Activated T-cell treated with anti-CD3 and anti-CD28 coated beads, Interleukin-2, amount 50 U/mL, for 48 hours (primary cell): ENCODE results near the gene FAM227B.
"Not testable (repeated sequence)": the region's sequence is repeated elsewhere in the genome, so short reads cannot be mapped to it uniquely, and the experiment has no call there.

ENCODE experiments used
- DNase-seq, 2 experiments: peaks; one replicate each; pipeline ENCODE4 v3.0.0-alpha.2; 2020

The FAM227B gene, protein sequence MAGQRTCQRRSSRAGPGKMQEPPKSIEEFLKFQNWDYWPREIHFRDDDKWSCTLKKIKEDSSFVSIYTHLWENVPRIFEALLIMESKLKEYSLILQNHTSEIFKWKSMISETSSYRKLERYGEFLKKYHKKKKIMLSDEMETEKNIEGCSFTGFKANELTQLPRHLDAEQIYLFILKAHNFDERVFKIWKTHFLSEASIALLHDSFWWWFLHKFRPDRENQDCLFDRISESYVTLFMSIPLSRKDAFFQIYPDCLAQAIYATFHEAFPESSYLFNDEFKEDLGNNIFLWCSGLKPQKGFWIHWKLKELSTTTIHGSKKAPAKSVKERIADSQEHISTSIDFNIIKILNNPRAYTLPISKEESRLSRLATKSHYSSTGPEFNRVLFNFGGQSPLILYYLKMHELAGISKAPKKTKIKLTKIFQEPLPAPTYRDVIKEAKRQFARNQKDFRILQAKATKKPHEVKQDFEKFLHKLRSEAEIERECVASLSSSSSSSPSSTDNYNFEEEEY

GRCh38 chr15:49620658-49621368 lies at the start of gene FAM227B, which contains the start of gene DTWD1:
Gene FAM227B (minus strand): TSS chr15:49620818. CDS start chr15:49615171, 5,647 bp downstream.
Gene DTWD1 (plus strand): TSS chr15:49621048. CDS start chr15:49625168, 4,120 bp downstream.
- peak; percentile 91 to 95 for DNase-seq

- no peak for DNase-seq
Observed at GRCh38 chr15:49669288-49669687, 48.7 kb upstream of the FAM227B start.

DNA sequence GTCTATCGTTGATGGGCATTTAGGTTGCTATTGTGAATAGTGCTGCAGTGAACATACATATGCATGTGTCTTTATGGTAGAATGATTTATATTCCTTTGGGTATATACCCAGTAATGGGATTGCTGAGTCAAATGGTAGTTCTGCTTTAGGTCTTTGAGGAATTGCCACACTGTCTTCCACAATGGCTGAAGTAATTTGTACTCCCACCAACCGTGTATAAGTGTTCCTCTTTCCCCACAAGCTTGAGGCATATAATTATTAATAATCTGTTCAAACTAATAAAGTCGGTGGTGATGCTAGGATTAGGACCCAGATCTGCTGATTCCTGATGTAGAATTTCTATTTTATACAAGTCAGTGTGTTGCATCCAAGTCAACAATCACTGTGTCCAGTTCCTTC lies 45.9 kb upstream of the FAM227B start:
- not testable (repeated sequence) for DNase-seq

DNA sequence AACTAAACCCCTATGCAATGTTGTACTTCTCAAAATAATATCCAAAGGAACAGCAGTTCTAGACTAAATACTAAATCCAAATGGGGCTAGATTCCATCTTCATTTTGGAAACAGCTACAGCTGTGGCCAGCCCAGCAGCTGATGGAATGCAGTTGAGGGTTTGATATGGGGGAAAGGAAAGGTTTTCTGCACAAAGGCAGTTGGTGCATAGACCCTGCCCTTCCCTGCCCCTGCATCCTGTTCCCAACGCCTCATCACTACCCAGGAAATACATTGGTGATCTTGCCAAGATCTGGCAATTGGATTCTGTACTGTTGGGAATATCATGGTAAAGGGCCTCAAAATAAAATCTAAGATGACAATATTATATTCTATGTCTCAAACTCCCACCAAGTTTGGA lies 44.1 kb upstream of the FAM227B start:
- no peak for DNase-seq

GRCh38 chr15:49656734-49657133 lies 36.1 kb upstream of the FAM227B start:
- no peak for DNase-seq

GRCh38 chr15:49652922-49653321 lies 32.3 kb upstream of the FAM227B start:
- no peak for DNase-seq

- no peak for DNase-seq
Observed at GRCh38 chr15:49650676-49651075, 30.1 kb upstream of the FAM227B start.

DNA sequence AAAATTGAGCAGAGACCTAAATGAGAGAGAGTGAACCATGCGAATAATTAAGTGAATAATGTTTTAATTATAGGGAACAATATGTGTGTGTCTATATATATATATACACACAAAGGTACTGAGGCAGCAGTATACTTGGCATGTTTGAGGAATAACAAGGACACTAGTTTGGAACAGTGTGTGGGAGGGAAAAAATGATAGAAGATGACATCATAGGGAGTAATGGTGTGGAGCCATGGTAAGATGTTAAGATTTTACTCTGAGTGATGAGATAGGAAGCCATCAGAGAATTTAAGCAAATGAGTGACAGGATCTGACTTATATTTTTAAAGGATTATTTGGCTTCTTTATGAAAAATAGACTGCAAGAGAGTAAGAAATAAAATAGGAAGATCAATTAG lies 29.4 kb upstream of the FAM227B start:
- DNase-seq = no peak

DNA sequence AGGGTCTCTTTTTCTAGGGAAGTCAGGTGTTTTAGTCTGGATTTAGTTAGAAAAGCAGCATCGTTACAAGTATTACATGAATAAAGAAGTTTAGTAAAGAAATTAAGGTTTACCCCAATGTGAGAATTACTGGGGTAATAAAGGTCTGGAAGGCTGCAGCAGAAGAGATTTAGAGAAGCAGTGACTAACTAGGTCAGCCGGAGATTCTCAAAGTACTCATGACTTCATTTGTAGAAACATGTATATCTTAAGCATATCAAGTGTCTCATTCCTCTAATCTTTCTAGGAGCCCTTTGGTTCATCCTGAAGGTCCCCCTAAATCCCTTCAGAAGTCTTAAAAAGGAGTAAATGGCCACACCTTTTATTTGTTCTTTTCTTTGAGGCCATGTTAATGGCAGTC lies 26.3 kb upstream of the FAM227B start:
- DNase-seq = no peak

DNA sequence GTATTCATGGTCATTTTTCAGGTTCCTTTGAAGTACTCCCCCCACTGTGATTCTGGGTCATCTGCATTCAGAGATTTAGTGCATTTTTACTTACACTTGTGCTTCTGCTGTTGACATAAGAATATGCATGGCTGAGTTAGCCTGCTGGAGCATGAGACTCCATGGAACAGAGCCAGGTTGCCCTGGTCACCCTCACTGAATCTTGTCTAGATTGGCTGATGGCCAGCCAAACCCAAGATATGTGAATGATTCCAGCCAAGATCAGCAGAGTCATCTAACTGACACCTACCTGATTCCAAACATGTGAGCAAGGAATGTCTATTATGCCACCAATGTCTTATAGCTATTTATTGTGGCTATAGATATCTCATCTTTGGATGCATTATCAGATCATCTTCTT lies 25.3 kb upstream of the FAM227B start:
- DNase-seq = no peak

DNA sequence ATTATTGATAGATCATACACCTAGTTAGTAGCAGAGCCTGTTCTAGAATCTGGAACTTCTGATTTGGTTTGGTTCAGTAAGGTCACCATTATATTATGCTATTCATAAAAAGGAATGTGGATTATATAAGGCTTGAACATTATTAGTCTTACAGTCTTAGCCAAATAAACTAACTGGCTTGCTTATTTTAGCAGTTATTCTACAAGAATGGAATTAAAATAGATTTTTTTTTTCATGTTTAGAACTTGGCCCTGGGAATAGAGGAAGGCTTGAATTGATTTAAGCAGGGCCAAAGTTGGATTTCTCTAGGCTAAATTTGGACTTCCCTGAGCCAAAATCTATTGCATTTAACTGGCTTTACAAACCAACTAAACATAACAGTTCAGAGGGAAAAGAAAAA lies 24.7 kb upstream of the FAM227B start:
- no peak for DNase-seq

DNA sequence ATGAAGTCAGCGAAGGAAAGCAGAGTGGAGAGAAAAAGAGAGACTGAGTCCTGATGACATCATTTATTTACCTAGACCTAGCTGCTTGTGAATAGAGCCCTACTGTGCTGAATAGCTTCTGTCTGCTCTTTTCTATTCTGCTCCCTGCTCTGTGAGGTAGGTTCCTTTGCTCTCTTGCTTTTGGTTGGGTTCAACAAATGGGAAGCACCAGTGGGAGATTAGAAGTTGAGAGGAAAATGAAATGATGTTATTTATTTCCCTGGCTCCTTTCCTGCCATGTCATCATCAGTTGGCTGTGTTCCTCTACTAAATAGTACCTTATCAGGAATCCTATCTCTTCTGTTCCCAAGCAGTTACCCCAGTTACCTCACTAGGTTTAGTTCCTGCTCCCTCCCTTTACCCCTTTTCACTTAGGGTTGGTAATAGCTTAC lies 23.8 kb upstream of the FAM227B start:
- DNase-seq = no peak

DNA sequence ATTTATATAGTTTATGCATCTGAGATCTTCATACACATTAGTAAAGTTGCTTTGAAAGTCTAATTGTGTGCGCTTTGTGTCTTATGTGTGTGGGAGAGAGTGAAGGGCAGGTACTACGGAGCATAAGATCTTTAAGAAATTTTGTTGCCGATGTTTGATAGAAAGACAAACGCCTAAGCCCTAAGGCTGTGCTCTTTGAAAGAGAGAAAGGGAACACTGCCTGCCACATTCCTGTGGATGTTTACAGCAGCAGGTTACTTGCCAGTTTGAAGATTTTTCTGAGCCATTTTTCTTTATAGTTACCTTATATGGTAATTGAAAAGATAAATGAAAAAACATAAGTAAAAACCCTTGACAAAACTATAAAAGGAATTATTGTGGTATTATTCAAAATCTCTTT lies 17.2 kb upstream of the FAM227B start:
- no peak for DNase-seq

DNA sequence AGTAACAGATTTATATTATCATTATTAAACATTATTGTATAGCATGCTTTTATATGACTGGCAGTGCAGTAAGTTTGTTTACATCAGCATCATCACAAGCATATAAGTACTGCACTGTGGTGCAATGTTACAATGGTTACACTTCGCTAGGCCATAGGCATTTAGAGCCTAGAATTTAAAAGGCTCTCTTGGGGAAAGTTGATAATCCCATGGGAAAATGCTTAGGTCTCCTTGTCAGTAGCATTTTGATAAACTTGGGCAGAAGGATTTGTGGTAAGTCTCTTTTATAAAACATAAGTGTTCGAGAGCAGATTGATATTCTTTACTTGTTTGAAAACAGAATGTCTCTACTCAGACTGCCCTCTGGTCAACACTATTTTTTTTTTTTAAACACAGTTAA lies 7.8 kb upstream of the FAM227B start:
- no peak for DNase-seq

DNA sequence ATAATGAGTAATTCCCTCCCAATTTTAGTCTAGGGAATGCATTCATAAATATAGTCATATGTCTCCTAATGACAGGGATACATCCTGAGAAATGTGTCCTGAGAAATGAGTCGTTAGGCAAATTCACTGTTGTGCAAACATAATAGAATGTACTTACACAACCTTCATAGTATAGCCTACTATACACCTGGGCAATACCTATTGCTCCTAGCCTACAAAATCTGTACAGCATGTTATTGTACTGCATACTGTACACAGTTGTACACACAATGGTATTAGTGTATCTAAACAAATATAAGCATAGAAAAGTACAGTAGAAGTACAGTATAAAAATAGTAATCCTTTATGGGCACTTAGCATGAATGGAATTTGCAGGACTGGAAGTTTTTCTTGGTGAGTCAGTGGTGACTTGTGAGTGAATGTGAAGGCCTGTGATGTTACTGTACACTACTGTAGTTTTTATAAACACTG lies 6.8 kb upstream of the FAM227B start:
- no peak for DNase-seq

GRCh38 chr15:49625460-49626036 lies 4.9 kb upstream of the FAM227B start:
- DNase-seq = no peak

DNA sequence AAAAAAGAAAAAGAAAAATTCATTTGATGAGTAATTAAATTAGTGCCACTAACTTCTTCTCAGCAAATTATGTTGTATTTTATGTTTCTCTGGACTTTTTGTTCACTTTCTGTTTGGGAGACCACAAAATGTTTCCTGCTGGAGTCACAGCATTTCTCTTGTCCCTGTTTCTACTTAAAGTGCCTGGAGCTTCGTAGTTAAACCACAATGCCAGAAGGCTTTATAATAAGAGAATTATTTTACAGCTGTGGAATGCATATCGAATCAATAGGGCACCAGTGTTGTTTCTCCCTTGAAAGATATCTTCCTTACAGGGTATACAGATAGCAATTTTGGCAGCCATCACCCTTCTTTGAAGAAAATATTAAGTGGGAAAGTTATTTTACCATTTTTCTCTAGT lies 3.4 kb upstream of the FAM227B start:
- no peak for DNase-seq

- no peak for DNase-seq
Observed at GRCh38 chr15:49622561-49622960, 1.9 kb upstream of the FAM227B start.

- no peak for DNase-seq
Observed at GRCh38 chr15:49621887-49622286, 1.3 kb upstream of the FAM227B start.

DNA sequence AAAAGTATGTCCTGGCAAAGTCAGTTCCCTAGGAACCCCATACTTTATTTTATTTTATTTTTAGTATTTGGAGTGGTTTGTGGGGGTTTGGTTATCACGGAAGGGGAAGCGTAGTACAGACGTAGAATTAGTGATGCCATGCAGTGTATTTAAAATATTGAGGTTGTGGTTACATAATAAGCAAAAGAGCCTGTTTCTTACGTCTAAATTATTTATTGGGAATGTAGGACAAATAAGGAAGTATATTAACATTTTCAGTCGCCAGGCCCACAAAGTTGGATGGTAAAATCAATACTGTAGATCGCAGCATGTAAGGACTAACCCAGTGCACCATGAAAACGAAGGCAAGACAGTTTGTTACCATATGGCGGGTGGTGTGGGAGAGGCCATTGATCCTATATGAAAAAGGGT lies 788 bp upstream of the FAM227B start:
- no peak for DNase-seq

- no peak for DNase-seq
Observed at GRCh38 chr15:49620199-49620598, 419 bp downstream of the FAM227B start.

DNA sequence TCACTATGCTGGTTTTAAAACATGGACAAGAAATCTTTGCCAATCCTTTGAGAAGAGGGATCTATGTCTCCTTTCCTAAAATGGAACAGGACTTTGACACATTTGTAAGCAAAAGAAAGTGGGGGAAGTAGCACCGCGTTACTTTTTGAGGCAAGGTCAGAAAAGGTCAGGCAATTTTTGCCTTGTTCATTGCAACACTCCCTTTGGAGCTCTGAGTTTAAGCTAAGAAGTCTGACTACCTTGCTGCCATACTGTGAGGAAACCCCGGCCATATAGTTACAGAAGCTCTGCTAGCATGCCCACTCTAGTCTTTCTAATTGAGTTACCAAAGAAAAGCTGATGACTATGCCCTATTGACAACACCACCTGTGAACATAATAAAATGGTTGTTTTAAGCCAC lies 1.4 kb downstream of the FAM227B start:
- DNase-seq = no peak

DNA sequence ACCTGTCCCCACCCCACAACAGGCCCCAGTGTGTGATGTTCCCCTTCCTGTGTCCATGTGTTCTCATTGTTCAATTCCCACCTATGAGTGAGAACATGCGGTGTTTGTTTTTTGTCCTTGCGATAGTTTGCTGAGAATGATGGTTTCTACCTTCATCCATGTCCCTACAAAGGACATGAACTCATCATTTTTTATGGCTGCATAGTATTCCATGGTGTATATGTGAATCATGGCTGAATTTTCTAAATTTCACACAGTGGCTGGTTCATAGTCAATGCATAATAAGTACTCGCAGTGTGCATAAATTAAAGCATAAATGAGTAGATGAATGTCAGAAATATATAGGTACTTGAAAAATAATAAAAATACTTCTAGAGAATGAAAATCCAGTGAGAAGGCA lies 8.4 kb downstream of the FAM227B start:
- DNase-seq = not testable (repeated sequence)
